ENCODE measurements around the gene SIAH2.
A peak's percentile ranks its signal among the peaks of the same experiment; 100 is the strongest.

Gene SIAH2

DNA sequence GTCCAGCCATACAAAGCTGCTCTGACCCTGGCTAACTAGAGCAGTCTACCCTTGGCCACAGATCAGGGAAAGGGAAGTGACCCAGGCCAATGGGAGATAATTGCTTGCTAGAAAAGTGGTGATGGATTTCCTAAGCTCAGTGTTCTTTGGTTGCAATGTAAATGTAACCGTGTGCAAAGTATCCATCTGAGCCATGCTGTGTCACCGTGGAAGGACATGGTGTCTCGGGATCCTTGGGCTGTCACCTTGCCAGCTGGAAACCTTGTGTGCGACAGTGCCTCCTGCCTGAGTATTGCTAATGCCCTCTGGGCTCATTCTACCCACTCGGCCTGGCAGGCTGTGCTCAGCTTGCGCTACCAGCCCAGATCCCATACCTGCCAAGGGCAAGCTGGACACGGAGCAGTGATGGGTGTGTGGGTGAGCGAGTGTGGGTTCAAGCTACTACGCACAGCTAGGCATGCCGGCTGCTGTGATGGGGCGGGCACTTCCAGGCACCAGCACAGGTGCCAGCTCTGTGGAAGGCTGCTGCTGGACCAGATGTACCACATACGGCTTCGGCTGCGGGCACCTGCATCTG, 10.7 kb upstream of the SIAH2 start:
- no peak for DNase-seq

DNA sequence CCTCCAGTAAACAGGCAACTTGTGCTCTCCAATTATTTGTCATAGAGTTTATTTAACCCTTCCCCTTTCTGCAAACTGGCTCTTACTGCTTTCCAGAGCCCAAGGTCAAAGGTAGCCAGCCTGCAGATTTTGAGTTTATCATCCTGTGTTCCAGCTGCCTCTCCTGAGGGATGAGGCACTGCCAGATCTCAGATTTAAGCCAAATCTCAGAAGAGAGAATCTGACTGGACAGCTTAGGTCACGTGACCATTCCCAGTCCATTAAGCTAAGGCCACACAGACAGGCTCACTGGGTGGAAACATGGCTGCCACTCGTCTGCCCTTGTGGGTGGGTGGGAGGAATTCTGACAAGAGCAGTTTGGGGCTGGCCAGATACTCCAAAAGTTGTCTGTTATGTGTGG, 8.6 kb upstream of the SIAH2 start:
- no peak for DNase-seq

DNA sequence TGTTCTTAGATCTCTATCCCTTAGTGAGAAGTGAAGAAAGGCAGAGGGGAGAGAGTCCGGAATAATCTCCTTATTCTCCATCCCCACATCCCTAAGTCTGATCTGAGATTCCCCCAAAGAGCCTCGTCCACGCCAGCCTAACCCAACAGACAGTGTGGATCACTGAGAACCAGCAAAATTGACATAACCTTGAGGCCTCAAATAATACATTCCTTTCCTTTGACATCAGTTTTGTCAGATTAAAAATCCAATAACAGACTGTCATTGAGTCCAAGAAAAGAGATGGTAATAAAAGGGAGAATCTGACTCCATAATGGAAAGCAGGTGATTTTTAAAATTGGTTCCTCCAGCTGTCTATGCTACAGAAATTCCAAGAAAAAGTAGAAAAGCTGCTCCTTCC, 7.7 kb upstream of the SIAH2 start:
- no peak for DNase-seq

DNA sequence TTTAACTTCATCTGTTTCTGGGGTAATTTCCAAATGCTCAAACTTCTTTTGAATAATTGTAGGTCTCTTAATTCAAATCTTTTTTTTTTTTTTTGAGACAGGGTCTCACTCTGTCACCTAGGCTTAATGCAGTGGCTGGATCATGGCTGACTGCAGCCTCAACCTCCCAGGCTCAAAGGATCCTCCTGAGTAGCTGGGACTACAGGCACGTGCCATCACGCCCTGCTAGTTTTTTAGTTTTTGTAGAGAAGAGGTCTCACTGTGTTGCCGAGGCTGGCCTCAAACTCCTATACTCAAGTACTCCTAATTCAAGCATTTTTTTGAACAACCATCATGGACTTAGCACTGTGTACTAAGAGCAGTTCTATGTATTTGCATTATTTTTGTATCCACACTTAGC, 3.8 kb upstream of the SIAH2 start:
- DNase-seq, result no peak

DNA sequence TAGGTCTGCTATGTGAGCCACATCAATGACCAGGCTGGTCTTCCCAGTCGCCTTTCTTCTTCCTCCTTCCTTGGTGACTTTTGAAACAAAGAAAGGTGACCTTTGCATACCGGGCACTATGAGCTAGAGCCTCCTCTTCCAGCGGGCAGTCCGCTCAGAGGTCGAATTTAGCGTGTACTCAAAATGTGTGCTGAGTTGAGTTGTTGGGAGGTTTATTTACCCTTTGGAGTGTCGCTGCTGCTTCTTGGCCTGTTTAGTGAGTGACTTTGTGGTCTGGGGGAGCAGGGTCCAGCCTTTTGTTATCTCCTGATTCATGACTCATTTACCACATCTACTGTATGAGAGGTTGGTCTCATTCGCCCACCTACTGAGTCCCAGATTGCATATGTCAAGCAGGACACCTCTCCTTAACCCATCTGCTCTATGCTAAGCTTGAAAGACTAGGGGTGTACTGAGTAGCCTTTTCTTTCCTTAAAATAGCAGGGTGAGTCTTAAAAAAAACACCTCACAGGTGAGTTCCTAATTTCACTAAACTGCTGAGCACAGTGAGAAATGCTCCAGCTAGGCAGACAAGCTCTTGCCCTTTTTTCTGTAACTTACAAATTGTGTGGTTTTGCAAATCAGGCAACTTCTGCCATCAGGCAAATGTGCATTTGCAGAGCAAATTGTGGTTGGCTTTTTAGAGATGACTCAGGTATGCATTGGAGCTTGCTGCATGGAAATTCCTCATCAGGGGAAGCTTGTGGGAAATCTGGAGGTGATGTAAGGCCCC, 3.2 kb upstream of the SIAH2 start:
- DNase-seq, result no peak

DNA sequence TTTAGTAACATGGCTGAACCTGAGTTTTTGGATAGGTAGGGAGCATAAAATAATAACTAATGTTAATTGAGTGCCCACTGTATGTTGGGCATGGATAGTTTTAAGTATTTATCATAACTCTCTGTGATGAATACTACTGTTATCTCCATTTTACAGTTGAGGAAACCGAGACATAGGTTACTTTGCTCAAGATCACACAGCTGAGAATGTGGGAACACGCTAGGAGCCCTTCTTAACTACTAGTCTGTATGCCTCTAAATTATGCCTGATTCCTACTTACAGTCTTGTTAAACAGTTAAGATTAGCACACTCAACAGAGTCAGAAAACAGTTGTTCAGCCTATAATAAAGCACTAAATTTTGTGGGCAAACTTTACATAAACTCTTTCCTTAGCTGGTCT, 2.0 kb upstream of the SIAH2 start:
- no peak for DNase-seq

DNA sequence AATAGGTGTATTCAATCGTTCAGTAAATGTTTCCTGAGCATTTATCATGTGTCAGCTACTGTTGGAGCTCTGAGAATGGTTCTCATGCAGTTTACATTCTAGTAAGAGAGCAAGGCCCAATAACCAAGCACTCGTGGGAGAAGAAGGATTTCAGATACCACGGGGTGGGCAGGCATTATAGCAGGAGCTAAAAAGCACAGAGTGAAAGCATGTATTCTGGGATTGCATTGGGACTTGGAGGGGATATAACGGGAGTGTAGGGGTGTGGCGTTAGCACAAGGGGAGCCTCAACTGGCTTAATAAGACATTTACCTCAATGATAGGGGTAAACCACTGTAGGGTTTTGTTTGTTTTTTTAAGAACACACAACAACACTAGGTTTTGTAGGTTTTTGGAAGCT, 1.6 kb upstream of the SIAH2 start:
- DNase-seq, result no peak

DNA sequence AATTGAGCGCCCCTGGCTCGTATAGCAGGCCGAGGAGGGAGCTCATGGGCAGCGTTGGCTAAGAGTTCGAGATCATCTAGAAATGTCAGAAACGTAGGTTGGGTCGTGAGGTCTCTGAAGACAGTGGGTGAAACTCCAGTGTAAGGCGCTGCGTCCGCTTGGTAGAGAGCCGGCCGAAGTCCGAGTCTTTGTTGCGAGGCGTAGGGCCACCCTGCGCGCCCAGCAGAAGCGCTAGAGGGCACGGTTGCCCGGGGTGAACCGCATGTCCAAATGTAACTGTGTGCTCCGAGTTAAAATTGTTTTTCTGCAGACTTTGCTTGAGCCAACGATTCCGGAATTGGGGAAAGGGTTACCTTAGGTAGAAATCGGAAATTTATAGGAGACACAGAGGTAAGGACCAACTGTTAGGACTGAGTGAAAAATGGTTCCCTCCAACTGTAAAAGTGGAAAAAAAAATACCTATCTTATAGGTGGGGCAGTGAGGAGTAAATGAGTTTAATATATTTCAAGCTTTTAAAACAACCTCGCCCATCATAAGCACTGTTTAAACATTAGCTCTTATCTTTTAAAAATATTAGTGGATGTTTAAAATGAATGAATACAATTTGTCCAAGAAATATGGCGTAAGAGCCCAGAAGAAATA, 993 bp upstream of the SIAH2 start:
- DNase-seq, result no peak

DNA sequence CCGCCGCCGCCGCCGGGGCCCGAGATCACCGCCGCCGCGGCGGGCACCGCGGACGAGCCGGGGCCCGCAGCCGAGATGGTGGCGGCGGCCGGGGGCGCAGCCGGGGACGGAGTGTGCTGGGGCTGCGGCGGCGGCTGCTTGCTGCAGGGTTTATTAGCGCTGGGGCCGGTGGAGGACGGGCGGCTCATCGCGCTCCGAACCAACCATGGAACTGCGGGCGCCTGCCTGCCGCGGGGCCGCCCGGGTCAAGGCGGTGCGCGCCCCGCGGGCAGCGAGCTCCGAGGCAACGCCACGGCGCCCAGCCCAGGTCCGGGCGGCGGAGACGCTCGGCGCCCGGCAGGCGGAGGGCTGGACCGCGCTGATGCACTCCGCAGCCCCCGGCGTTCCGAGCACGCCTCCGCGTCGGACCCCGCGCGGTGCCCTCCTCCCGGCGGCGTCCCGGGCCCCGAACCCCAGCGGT, 277 bp downstream of the SIAH2 start:
- no peak for DNase-seq

DNA sequence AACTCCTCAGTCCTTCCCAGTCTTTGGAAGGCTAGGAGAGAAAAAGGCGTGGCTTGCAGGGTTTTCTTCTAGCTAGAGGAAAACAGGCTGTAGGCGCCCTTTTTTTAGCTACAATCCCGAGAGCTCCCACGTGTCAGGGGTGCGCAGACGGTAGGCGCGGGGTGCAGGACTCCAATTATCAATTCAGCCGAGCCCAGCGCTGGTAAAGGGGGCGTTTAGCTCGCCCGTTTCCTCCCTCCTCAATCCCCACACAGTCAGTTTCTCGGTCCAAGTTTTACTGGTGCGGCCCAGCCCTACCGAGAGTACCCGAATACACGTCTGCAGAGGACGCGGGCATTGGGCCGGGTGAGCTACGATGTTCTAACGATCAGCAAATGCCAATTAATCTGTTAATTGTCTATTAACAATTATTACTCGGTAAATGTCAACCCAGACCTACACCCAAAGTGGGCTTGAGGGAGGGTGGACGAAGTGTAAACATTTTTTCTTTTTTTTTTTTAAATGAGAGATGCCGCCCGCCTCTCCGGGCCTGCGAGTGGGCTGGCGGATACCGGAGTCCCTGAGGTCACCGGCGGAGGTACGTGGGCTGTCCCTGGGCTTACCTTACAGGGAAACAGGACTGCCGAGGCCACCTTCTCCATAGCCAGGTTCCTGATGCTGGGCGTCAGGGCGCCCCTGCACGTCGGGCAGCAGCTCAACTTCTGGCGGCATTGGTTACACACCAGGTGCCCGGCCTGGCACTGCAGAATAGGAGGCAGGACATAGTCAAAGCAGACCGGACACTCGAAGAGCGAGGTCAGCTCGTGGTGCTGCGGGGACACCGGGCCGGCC, 923 bp downstream of the SIAH2 start:
- DNase-seq, result no peak

DNA sequence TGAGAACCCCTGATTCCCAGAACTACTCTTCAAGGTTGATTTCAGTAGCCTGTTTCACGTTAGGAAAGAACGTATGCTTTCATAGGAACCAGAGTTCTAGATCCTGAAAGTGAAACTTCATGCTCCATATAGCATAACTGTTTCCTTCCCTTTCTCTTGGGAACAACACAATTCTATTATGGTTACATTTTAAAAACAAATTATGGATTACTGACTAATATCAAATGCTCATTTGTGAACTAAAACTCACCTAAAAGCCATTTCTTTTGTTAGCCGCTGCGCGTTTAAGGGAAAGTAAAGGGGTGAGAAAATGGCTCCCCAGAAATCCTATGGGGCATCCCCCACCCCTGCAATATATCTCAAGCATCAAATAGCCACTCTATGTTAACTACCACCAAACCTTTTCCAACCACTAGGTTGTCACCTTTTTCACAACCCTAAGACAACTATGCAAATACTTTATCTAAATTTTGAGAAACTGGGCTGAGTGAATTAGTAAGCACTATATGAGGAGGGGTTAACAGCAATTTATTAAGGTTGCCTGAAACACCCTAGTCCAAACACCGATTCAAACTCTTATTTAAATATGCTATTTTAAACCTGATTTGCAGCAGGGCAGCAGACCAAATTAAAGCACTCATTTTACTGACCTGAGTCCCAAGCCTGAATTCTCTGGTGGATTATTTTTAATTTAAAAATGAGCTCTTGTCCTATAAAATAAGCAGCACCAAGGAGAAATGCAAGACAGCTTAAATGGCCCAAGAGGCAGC, 2.4 kb downstream of the SIAH2 start:
- peak in 1 of 2 donors; percentile 50 for DNase-seq

DNA sequence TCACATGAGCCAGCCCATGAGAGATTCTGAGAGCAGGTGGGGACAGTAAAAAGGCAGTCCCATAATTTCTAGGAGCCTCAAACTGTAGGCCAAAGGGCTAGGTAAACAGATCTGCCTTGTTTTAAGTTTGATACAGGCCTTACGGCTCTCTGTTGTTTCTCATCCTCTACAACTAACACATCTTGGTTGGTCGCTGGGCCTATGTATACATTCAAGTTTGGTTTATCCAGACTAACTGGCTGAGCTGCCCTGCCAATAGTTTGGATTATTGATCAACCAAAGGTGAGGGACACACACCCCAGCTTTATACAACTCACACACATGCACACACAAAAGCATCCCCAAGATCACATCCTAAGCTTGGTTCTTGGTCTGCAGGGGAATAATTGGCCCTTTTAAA, 3.0 kb downstream of the SIAH2 start:
- DNase-seq, result no peak

DNA sequence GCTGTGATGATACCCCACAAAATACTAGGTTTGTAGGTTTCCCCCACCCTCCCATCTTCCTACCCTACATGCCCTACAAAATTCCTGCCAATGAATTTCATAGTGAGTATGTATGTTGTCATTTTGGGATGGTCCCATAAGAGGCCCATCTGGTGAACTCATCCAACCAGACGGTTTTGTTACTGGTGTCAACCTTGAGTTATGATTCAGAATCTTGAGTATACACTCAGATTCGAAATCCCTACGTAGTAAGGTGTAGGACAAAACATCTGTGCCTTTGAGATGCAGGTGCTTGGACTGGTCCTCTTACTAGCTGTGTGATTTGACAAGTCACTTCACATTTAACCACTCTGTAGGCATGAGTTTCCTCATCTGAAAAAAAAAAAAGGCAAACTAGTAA, 3.6 kb downstream of the SIAH2 start:
- DNase-seq, result no peak

DNA sequence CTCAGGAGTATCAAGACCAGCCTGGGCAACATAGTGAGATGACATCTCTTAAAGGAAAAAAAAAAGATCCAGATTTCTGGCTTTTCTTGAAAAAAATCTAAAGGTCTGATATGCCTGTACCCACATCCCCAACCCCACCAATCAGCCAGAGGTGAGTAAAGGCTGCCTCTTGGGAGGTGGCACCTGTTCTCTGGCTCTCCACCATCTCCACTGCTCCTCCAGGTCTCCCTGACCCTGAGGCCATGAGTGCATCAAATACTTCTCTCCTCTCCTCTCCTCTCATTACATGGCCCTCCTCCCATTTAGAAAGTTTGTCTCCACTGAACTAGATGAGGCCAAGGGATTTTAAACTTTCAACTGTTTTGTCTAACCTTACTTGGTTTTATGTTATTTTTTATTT, 5.2 kb downstream of the SIAH2 start:
- no peak for DNase-seq

DNA sequence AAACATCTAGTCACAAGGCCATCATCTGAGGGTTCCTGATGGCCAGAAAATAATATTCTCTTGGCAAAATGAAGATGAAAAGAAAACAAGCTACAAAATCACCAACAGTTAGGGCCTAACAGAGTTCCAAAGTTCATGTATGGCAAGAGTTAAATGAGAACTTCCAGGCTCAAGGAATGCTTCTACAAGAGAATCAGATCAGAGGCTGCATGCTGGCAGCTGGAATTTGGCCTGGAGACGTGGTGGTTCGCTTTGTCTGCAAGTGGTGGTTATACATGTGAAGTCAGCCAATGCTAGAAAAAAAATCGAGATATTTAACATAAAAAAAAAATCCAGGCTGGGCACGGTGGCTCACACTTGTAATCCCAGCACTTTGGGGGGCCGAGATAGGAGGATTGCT, 5.6 kb downstream of the SIAH2 start:
- no peak for DNase-seq

DNA sequence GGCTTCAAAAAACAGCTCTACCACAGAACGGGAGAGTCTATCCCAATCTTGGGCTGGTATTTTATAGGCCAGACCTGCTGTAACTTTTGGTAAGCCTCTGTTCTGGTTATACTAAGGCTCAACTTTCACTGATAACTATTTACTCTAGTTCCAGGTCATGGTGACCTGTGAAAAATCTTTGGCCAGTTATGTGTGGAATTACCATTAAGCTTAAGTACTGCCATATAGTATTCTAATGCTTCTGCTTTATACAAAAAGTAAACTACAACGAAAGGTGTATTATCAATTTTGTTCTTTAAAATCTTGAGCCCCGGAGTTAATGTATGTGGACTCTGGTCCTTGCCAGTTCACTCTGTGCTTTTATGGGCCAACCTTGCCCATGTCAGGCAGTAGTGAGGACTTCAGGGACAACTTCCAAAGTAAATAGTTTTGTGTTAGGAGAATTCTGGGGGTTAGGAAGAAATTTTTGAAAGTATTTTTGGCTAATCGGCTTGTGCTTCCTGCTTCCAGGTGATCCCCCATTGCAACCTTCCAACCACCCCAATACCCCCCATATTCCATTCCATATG, 6.4 kb downstream of the SIAH2 start:
- no peak for DNase-seq

DNA sequence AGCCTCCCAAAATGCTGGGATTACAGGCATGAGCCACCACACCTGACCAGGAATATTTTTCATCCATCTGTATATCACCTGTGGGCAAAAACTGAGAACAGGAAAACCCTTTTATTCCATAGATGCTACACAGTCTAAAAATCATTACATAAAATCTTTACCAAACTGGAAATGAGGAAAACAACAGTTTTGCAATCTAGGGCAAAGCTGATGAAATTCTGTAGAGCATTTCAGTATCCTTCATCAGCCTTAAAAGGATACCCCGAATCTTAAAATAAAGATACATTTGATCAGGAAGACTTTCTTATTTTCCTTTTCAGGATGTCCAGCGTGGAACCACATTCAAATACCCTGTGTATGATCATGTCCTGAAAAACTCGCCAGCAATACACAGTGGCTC, 7.1 kb downstream of the SIAH2 start:
- no peak for DNase-seq

DNA sequence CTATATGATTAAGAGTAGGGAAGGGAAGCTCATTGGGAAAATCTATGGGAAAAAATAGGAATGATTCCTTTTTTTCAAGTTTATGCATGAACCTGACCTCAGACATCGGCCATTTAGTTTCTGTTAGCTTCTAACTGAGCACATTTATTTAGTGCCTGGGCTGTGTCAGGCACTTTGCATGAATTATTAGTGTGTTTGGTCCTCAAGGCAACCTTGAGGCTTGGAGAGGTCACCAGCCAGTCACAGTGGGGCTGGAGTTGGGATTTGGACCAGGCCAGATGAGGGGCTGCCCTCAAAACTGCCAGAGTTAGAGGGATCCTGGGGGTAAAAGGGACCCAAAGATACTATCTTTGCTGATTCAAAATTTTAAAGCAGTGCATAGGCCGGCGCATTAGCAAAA, 8.1 kb downstream of the SIAH2 start:
- DNase-seq, result no peak

DNA sequence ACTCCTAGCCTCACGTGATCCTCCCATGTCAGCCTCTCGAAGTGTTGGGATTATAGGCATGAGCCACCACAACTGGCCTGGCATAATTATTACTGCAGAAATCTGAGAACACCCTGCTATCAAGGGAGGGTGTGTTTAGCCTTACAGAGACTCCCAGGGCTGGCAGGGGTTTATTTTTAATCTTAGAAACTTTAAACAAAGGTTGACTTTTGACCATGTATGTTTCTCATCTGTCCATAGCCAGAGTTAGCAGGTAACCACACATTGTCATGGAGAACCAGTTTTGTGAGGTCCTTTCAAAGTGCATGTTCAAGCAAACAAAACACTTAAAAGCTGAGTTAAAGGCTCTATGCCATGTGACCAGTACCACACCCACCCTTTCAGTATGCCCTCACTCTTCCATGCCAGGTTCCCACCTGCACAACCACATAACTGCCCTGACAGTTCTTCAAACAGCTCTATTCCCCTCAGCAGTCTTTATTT, 11.1 kb downstream of the SIAH2 start:
- DNase-seq, result no peak

DNA sequence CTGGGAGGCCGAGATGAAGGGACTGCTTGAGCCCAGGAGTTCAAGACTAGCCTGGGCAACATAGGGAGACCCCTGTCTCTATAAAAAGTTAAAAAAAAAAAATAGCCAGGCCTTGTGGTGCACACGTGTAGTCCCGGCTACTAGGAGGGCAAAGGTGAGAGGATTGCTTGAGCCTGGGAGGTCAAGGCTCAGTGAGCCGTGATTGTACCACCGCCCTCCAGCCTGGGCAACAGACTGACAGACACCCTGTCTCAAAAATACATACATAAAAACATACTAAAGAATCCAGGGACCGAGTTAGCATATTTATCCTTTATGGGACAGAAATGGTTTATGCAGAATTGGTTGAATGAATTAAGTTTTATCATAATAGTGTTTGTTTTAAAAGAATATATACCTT, 13.7 kb downstream of the SIAH2 start:
- no peak for DNase-seq

DNA sequence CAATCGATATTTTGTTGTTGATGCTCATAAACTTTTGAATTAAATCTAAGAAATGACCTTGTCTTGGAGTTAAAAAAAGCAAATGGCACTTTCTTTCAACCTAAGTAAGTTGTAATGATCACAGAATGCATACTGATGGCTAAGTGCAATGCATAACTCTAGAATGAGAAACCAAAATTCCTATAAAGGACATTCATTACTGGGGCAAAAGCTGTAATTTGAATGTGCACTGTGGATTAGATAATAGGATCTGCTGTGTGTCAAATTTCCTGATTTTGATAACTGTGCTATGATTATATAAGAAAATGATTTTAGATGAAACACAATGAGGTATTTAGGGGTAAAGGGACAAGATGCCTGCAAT, 14.3 kb downstream of the SIAH2 start:
- no peak for DNase-seq
